ENCODE data around the gene FBXO36. TPM values are rescaled to one million over a fixed set of nuclear protein-coding genes. Genes with fewer than 3 reads are reported as not detected.
"Not testable (repeated sequence)": the region's sequence is repeated elsewhere in the genome, so short reads cannot be mapped to it uniquely, and the experiment has no call there.

Gene FBXO36
- total and polyA plus RNA-seq, 2 experiments from 2014 or later: 5.3 to 6.3 TPM

DNA sequence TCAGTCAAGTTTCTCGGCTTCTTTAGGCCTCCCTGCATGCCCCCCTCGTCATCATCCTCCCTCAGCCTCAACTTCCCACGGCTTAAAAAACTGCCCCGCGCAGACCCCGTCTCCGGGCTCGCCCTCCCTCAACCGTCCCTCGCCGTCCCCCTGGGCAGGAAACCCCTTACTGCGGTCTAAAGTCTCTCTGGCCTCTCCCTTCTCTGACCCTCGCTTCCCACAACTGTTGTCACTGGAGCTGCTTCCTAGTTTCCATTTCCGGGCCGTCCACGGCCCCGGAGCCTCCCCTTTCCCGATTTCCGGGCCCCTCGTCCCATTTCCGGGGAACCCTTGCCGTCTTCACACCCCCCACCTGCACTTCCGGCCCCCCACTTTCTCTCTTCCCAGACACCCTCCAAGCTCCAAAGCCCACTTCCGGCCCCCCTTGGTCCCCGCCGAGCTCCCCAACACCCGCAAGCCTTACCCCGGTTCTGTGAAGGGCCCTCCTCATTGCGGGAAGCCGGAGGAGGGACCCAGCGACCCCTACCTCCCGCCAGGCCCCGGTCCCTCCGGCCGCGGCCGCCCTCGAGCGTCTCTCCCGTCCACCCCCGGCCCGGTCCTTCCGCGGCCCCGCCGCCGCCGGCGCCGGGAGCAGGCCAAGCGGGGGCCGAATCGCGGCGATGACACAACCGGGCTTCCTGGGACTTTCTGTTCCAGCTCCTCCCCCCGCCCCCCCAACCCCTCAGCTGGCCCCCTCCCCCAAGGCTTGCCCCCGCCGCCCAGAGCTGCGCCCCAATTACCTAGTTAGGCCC lies 1.0 kb upstream of the FBXO36 start:
- Histone ChIP-seq H4K20me1 (ENCODE audit: insufficient read depth) (no peaks in the 10 kb centered on the region; the same call in 1 of the 2 replicates), H3K9me2 (ENCODE audit: insufficient read depth) (no peaks in the 10 kb centered on the region), H3K4me2 (ENCODE audit: unreplicated experiment) (peak overlapping the region; percentile 100), H3K27me3 (replicated peaks; ENCODE audit: insufficient read depth) (no peaks in the 10 kb centered on the region), H3F3A (ENCODE audit: insufficient read depth) (peaks cover 21% of the 10 kb centered on the region), H3K9me3 (ENCODE audit: low read depth) (no peaks in the 10 kb centered on the region), H3K4me3 (peak overlapping the region; percentile 96), H3K36me3 (ENCODE audit: low read depth) (no peaks in the 10 kb centered on the region; the same call in 1 of the 2 replicates), H3K4me1 (ENCODE audit: insufficient read depth) (peaks cover 7% of the 10 kb centered on the region; the same call in 1 of the 2 replicates), H3K79me2 (ENCODE audit: insufficient read depth) (peaks cover 80% of the 10 kb centered on the region), H2AFZ (peak overlapping the region; percentile 74), H3K9ac (peak overlapping the region; percentile 95), H3K27ac (peak overlapping the region; percentile 96)
- WGBS, 2 experiments (ENCODE audit: low coverage in 1 of 2, low lambda C conversion rate in 2 of 2, missing lambda C conversion rate in 2 of 2): 1% methylated on average over 30 to 60 of the region's 60 CpGs
- in situ Hi-C loops (cut with MboI): no loop called here
- TF ChIP-seq EZH2phosphoT487 (IDR thresholded peaks at IDR 0.05; ENCODE audit: insufficient read depth, low read depth) (no peak), EZH2 (IDR thresholded peaks at IDR 0.05; ENCODE audit: insufficient read depth, poor library complexity, severe bottlenecking) (no peak)
- DNase-seq: peak; percentile 85

- H3K36me3 ChIP-seq (ENCODE audit: low read depth): no peaks in the 10 kb centered on the region; the same call in 1 of the 2 replicates
- peaks cover 7% of the 10 kb centered on the region; the same call in 1 of the 2 replicates for H3K4me1 ChIP-seq (ENCODE audit: insufficient read depth)
- no peaks in the 10 kb centered on the region for H3K9me2 ChIP-seq (ENCODE audit: insufficient read depth)
- H3K79me2 ChIP-seq (ENCODE audit: insufficient read depth): peaks cover 80% of the 10 kb centered on the region
- no peaks in the 10 kb centered on the region; the same call in 1 of the 2 replicates for H4K20me1 ChIP-seq (ENCODE audit: insufficient read depth)
- peak within 1 kb of the TSS; percentile 100 for H3K4me2 ChIP-seq (ENCODE audit: unreplicated experiment)
- no peaks in the 10 kb centered on the region for H3K27me3 ChIP-seq (replicated peaks; ENCODE audit: insufficient read depth)
- H3K27ac ChIP-seq: peak within 1 kb of the TSS; percentile 96
- no peak for TF ChIP-seq EZH2phosphoT487 (IDR thresholded peaks at IDR 0.05; ENCODE audit: insufficient read depth, low read depth)
- no peak for TF ChIP-seq EZH2 (IDR thresholded peaks at IDR 0.05; ENCODE audit: insufficient read depth, poor library complexity, severe bottlenecking)
- peak; percentile 95 for DNase-seq
- peak within 1 kb of the TSS; percentile 96 for H3K4me3 ChIP-seq
- H3K9me3 ChIP-seq (ENCODE audit: low read depth): no peaks in the 10 kb centered on the region
- peak within 1 kb of the TSS; percentile 91 for H2AFZ ChIP-seq
- H3K9ac ChIP-seq: peak within 1 kb of the TSS; percentile 95
- whole genome bisulfite sequencing, 2 experiments (ENCODE audit: low coverage in 1 of 2, low lambda C conversion rate in 2 of 2, missing lambda C conversion rate in 2 of 2): 0 to 2% methylated on average over 45 to 46 of the region's 49 CpGs
- H3F3A ChIP-seq (ENCODE audit: insufficient read depth): peaks cover 21% of the 10 kb centered on the region
- in situ Hi-C loops (cut with MboI): no loop called here
Measured at GRCh38 chr2:229921892-229922448, 333 bp upstream of the FBXO36 start, which contains the start of gene TRIP12. Gene TRIP12, minus strand, starts transcription at chr2:229922009. Its CDS starts 41,930 bp downstream, at chr2:229880079.

- WGBS, 2 experiments (ENCODE audit: low coverage in 1 of 2, low lambda C conversion rate in 2 of 2, missing lambda C conversion rate in 2 of 2): 97 to 99% methylated on average over 10 of the region's 10 CpGs
- DNase-seq; H3K27me3 ChIP-seq (replicated peaks; ENCODE audit: insufficient read depth); H3K4me3 ChIP-seq; H3K4me2 ChIP-seq (ENCODE audit: unreplicated experiment); H3K27ac ChIP-seq; H3K9me3 ChIP-seq (ENCODE audit: low read depth); H4K20me1 ChIP-seq (ENCODE audit: insufficient read depth); H3K9ac ChIP-seq; H2AFZ ChIP-seq; in situ Hi-C loops (cut with MboI); H3K9me2 ChIP-seq (ENCODE audit: insufficient read depth); H3K36me3 ChIP-seq (ENCODE audit: low read depth): not testable (repeated sequence)
- Histone ChIP-seq H3K4me1 (ENCODE audit: insufficient read depth) (peaks cover 16% of the 10 kb centered on the region), H3K79me2 (ENCODE audit: insufficient read depth) (peaks cover 73% of the 10 kb centered on the region), H3F3A (ENCODE audit: insufficient read depth) (peaks cover 33% of the 10 kb centered on the region)
Measured at GRCh38 chr2:229924541-229924940, 2.2 kb downstream of the FBXO36 start.

DNA sequence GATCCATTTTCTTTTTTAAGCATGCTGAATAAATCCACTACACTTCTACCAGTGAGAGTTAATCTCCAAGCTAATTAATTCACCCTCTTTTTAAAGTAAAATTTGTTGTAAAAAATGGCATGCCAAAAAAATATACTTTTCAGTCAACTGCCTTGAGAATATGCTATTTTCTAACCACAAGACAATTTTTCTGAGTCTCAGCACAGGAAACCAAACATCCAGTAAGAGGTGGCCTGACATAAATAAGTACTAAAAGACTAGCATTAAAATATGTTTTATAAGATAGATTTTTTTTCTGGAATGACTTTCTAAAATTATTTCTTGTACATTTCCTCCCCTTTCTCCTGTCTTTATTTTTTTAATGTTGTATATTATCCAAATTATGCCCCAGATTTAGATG lies 2.9 kb downstream of the FBXO36 start:
- no peak overlapping the region for H3K4me2 ChIP-seq (ENCODE audit: unreplicated experiment)
- no peaks in the 10 kb centered on the region for H3K27me3 ChIP-seq (replicated peaks; ENCODE audit: insufficient read depth)
- peaks cover 27% of the 10 kb centered on the region for H3F3A ChIP-seq (ENCODE audit: insufficient read depth)
- no peak overlapping the region for H3K4me3 ChIP-seq
- no peak overlapping the region for H3K9ac ChIP-seq
- no peaks in the 10 kb centered on the region for H3K9me3 ChIP-seq (ENCODE audit: low read depth)
- no peaks in the 10 kb centered on the region for H4K20me1 ChIP-seq (ENCODE audit: insufficient read depth)
- H3K4me1 ChIP-seq (ENCODE audit: insufficient read depth): peaks cover 12% of the 10 kb centered on the region
- H2AFZ ChIP-seq: no peak overlapping the region
- in situ Hi-C loops (cut with MboI): no loop called here
- no peak for DNase-seq
- no peaks in the 10 kb centered on the region for H3K9me2 ChIP-seq (ENCODE audit: insufficient read depth)
- H3K79me2 ChIP-seq (ENCODE audit: insufficient read depth): peaks cover 72% of the 10 kb centered on the region
- no peaks in the 10 kb centered on the region for H3K36me3 ChIP-seq (ENCODE audit: low read depth)
- no peak overlapping the region for H3K27ac ChIP-seq
- no peak for TF ChIP-seq EZH2 (IDR thresholded peaks at IDR 0.05; ENCODE audit: insufficient read depth, poor library complexity, severe bottlenecking)
- TF ChIP-seq EZH2phosphoT487 (IDR thresholded peaks at IDR 0.05; ENCODE audit: insufficient read depth, low read depth): no peak

Measured in GM23248 (cell line).